ENCODE measurements around the gene CUL4A. TPM values are rescaled to one million over a fixed set of nuclear protein-coding genes. Genes with fewer than 3 reads are reported as not detected.

CUL4A gene
- total RNA-seq, 2 experiments from 2014 or later, result 54.6 to 56.6 TPM

GRCh38 chr13:113208421-113209335, 735 bp upstream of the CUL4A start, which contains the start of gene PCID2:
PCID2 (minus strand) TSS chr13:113208669; CDS start chr13:113208634, 35 bp downstream.
- H3K9me3 Mint-ChIP-seq, result no peaks in the 10 kb centered on the region
- intact Hi-C loops (cut with DNase I, micrococcal nuclease), result loop anchor here (1.0 to 10.0 kb wide), 7 partner anchors 54 to 521 kb away; partner anchors contain the start of genes DCUN1D2 (in 1 of the 2) and LAMP1 (in 1 of the 2)

DNA sequence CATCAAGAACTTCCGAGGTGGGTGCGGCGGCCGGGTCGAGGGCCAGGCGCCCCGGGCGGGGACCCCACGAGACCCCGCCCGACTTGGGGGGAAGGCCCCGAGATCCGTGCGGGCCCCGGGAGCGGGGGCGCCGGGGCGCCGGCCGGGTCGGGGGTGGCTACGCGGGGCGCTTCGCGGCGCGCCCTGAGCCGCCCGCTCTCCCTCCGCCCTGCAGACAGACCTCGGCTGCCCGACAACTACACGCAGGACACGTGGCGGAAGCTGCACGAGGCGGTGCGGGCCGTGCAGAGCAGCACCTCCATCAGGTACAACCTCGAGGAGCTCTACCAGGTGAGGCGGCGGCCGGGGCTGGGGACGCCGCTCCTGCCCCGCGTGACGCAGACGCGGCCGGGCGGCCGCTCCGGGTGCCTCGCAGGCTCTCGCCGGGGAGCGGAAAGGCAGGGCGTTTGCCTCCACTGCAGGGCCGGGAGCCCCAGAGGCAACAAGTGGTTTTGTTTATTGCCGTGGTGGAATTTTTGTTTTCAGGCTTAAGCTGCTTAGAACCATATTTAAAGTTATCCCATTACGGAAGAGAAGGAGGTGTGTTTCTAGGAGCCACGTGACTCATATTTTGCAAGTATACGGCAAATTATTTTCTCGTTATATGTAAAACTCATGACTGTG, 477 bp downstream of the CUL4A start:
- Mint-ChIP-seq H3K9me3 (no peaks in the 10 kb centered on the region), H3K4me1 (ENCODE audit: low read depth) (peaks cover 57% of the 10 kb centered on the region)
- POLR2A ChIA-PET, result interaction anchor here (0.6 to 3.3 kb wide), 22 partner anchors 10 to 315 kb away, joined by 3 to 31 read pairs (median 5); partner anchors contain the start of genes LAMP1 and MCF2L

More at GRCh38 chr13:113208421-113209335, 735 bp upstream of the CUL4A start, which contains the start of gene PCID2:
- Mint-ChIP-seq H3K27ac (peak within 1 kb of the TSS; percentile 88), H3K4me3 (peak within 1 kb of the TSS; percentile 95), H3K4me1 (ENCODE audit: low read depth) (peaks cover 64% of the 10 kb centered on the region), H3K36me3 (ENCODE audit: low read depth) (peaks cover 49% of the 10 kb centered on the region), H3K27me3 (no peaks in the 10 kb centered on the region)
- peak within 1 kb of the TSS; percentile 90 to 93 for H3K27ac ChIP-seq (ENCODE audit: low read depth in 1 of 2, low read length in 2 of 2)
- TF ChIP-seq CTCF (IDR thresholded peaks at IDR 0.05), result no peak
- DNase-seq (peak; percentile 84 to 96 (median 90)), ATAC-seq (ENCODE audit: poor library complexity) (peak; percentile 64)
- no peaks in the 10 kb centered on the region for H3K9me3 ChIP-seq (ENCODE audit: control insufficient read depth in 1 of 2, insufficient read depth in 1 of 2, low read length in 2 of 2)
- H3K36me3 ChIP-seq (ENCODE audit: insufficient read depth, low read length), result peaks cover 31% of the 10 kb centered on the region
- ChIA-PET CTCF (interaction anchor here (0.8 to 1.3 kb wide), 2 partner anchors 10 to 23 kb away, joined by 3 read pairs; no protein-coding TSS in a partner anchor), POLR2A (interaction anchor here (0.9 to 3.3 kb wide), 17 partner anchors 12 to 281 kb away, joined by 3 to 31 read pairs (median 5); partner anchors contain the start of genes LAMP1 and MCF2L)
- peak within 1 kb of the TSS; percentile 71 for H3K4me3 ChIP-seq (ENCODE audit: low read length)
- no peaks in the 10 kb centered on the region for H3K27me3 ChIP-seq (ENCODE audit: control insufficient read depth in 1 of 2, insufficient read depth in 2 of 2, low read length in 2 of 2)
- peaks cover 65% of the 10 kb centered on the region for H3K4me1 ChIP-seq (ENCODE audit: insufficient read depth, low read length)

More for the DNA sequence above, 477 bp downstream of the CUL4A start:
- H3K4me3 Mint-ChIP-seq, result peak overlapping the region; percentile 85
- intact Hi-C loops (cut with DNase I, micrococcal nuclease), result loop anchor here (2.0 to 10.0 kb wide), 6 partner anchors 58 to 523 kb away; partner anchors contain the start of genes MCF2L (in 2 of the 2) and DCUN1D2 (in 1 of the 2)
- Histone ChIP-seq H3K4me3 (ENCODE audit: low read length) (peak overlapping the region; percentile 71), H3K27ac (ENCODE audit: low read depth in 1 of 2, low read length in 2 of 2) (peak overlapping the region; percentile 55 to 56), H3K9me3 (ENCODE audit: control insufficient read depth in 1 of 2, insufficient read depth in 1 of 2, low read length in 2 of 2) (no peaks in the 10 kb centered on the region), H3K4me1 (ENCODE audit: insufficient read depth, low read length) (peaks cover 65% of the 10 kb centered on the region), H3K27me3 (ENCODE audit: control insufficient read depth in 1 of 2, insufficient read depth in 2 of 2, low read length in 2 of 2) (no peaks in the 10 kb centered on the region), H3K36me3 (ENCODE audit: insufficient read depth, low read length) (peaks cover 24% of the 10 kb centered on the region)
- CTCF ChIA-PET, result interaction anchor here (0.8 kb wide), 1 partner anchor 25 kb away, joined by 3 read pairs; no protein-coding TSS in a partner anchor
- no peaks in the 10 kb centered on the region for H3K27me3 Mint-ChIP-seq
- no peak for TF ChIP-seq CTCF (IDR thresholded peaks at IDR 0.05)
- ATAC-seq (ENCODE audit: poor library complexity), result peak; percentile 72
- H3K36me3 Mint-ChIP-seq (ENCODE audit: low read depth), result peaks cover 52% of the 10 kb centered on the region
- H3K27ac Mint-ChIP-seq, result peak overlapping the region; percentile 89
- peak; percentile 53 to 94 (median 74) for DNase-seq
